Tibial nerve (tissue), 4 donors: ENCODE results near the gene JARID2.

Source experiments
- CTCF ChIP-seq, 5 experiments: fragments of 200-600 bp in 3 of 5; fragments of 450-650 bp in 2 of 5; sonication (generic) in 3 of 5; IDR thresholded peaks; one replicate each; pipeline ENCODE4 v1.5.1; 2016 to 2019; ENCODE audit warnings: antibody characterized with exemption in 5 of 5, mild to moderate bottlenecking in 3 of 5, moderate library complexity in 2 of 5
- EP300 ChIP-seq, 2 donors: sonication (generic); formaldehyde crosslinking; IDR thresholded peaks; one replicate each; pipeline ENCODE4 v1.6.1; 2017; ENCODE audit warnings: antibody characterized with exemption in 2 of 2, mild to moderate bottlenecking in 1 of 2
- POLR2A ChIP-seq, 2 donors: fragments of 450-650 bp; IDR thresholded peaks; one replicate each; pipeline ENCODE4 v1.6.1; 2017; ENCODE audit warnings: antibody characterized with exemption in 2 of 2, mild to moderate bottlenecking in 2 of 2, moderate library complexity in 2 of 2

- TF ChIP-seq CTCF (IDR thresholded peaks at IDR 0.05) (no peak), POLR2A (IDR thresholded peaks at IDR 0.05) (no peak), EP300 (IDR thresholded peaks at IDR 0.05) (no peak)
Measured at GRCh38 chr6:15324427-15324985, 78.6 kb downstream of the JARID2 start.
